ENCODE results near the gene INS. TPM values are rescaled to one million over a fixed set of nuclear protein-coding genes. Genes with fewer than 3 reads are reported as not detected.

The INS gene
- total RNA-seq, 1 experiment from 2014 or later, result not detected

DNA sequence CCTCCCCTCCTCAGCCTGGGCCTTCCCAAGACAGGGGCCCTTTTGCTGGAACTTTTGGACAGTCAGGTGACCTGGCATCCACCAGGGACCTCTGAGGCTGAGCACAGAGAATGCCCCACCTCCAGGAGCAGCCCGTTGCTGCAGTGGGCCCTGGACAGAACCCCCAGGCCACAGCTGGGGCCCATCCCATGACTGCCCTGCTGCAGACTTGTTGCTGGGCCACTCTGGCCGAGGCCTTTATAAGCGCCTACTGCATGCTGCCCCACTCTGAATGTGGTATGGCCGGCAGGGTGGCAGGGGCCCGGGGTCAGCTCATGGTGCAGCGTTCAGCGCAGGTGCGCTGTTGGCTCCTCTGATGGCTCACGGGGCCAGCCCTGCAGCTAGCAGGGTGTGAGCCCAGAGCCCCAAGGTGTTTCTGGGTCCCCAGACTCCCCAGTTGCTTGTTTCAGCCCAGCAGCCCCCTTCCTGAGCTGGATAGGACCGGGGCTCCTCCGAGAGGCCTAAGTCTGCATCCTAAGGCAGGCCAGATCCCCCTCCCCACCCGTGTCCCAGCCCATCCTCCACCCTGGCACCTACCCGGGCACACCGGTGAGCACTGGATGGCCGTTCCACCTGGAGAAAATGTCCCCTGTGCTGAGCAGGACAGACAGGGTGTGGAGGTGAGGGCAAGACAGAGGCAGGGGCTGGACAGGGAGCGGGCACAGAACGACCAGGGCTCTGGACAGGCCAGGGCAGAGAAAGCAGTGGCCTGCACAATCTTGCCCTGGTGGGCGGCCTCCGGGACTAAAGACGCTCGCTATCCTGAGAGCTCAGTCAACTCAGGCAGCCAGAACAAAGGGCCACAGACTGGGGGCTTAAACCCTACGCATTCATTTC is 38.7 kb upstream of the INS start:
- Mint-ChIP-seq H3K27ac (ENCODE audit: unreplicated experiment) (no peak overlapping the region), H3K36me3 (ENCODE audit: insufficient read depth, unreplicated experiment) (peaks cover 9% of the 10 kb centered on the region), H3K9me3 (ENCODE audit: low read depth, unreplicated experiment) (peaks cover 6% of the 10 kb centered on the region), H3K4me3 (ENCODE audit: low read depth, unreplicated experiment) (no peak overlapping the region), H3K27me3 (ENCODE audit: unreplicated experiment) (peaks cover 30% of the 10 kb centered on the region), H3K4me1 (ENCODE audit: low read depth, unreplicated experiment) (peaks cover 10% of the 10 kb centered on the region)
- TF ChIP-seq, protein P1, sequence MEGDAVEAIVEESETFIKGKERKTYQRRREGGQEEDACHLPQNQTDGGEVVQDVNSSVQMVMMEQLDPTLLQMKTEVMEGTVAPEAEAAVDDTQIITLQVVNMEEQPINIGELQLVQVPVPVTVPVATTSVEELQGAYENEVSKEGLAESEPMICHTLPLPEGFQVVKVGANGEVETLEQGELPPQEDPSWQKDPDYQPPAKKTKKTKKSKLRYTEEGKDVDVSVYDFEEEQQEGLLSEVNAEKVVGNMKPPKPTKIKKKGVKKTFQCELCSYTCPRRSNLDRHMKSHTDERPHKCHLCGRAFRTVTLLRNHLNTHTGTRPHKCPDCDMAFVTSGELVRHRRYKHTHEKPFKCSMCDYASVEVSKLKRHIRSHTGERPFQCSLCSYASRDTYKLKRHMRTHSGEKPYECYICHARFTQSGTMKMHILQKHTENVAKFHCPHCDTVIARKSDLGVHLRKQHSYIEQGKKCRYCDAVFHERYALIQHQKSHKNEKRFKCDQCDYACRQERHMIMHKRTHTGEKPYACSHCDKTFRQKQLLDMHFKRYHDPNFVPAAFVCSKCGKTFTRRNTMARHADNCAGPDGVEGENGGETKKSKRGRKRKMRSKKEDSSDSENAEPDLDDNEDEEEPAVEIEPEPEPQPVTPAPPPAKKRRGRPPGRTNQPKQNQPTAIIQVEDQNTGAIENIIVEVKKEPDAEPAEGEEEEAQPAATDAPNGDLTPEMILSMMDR (IDR thresholded peaks at IDR 0.05; ENCODE audit: unreplicated experiment), result no peak
- intact Hi-C loops (cut with micrococcal nuclease; ENCODE audit: unreplicated experiment), result loop anchor here (5.0 kb wide), 1 partner anchor 223 kb away; no protein-coding TSS in a partner anchor
- no peak for DNase-seq
- CTCF ChIA-PET, result interaction anchor here (1.2 to 1.4 kb wide), 2 partner anchors 16 to 220 kb away, joined by 3 to 5 read pairs; no protein-coding TSS in a partner anchor
- BruUV-seq (replicated peaks), result no TSS peak

DNA sequence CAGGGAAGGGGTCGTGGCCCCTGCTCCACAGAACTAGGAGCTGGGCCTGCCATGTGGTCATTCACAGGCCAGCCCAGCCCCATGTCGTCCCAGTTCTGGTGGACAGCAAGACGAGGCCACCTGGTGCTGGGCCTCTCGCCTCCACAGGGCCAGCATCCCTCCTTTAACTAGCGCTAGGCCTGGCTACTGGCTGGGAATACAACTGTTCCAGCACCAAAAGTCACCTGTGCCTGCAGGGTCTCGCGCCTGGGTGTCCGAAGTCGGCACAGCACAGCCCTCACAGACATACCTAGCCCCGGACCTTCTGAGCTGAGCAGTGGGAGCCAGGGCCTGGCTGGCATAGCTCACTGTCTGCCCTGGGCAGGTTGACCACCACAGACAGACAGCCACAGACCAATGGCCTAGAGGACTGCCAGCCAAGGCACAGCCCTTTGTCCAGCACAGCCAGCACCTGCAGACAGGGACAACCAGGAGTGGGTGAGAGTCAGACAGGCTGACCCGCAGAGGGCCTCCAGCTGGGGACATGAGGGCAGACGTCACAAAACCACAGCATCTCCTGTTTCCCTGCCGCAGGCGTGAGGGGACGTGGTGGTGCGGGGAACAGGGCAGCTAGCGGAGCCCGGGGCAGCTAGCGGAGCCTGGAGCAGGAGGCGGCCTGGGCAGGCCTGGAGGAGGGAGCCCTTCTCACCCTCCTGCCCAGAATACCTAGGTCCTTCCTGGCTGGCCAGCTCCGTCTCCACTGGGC is 37.8 kb upstream of the INS start:
- no peak overlapping the region for H3K4me3 Mint-ChIP-seq (ENCODE audit: low read depth, unreplicated experiment)
- CTCF ChIA-PET, result interaction anchor here (1.2 to 2.1 kb wide), 3 partner anchors 17 to 221 kb away, joined by 3 to 13 read pairs (median 5); no protein-coding TSS in a partner anchor

DNA sequence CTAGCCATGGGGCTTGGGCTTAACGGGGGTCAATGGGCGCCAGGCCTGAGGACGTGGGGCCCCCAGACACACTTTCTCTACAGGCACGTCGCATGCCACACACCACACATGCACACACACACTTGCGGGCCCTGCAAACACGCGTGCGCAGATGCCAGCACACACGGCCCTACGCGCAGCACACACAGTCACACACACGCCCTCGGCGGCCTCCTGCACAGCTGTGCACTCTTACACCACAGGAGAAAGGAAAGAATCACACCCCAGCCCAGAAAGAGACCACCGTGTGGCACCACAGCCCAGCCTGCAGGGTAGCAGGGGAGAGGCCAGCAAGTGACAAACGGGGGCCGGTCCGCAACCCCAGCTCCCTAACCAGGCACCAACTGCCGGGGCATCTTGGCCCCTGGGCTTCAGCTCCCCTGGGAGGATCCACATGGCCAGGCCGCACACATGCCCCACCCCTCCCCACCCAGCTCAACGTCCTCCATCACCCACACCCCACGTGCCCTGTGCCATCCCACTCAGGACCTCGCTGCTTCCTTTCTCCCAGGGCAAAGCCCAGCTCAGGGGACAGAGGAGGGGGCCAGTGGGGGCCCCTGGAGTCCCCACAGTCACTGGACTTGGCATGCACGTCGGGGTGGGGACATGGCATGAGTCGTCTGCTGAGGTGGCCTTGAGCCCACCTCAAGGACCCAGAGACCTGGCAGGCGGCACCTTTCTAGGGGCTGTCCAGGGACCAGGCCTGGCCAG is 36.9 kb upstream of the INS start:
- intact Hi-C loops (cut with micrococcal nuclease; ENCODE audit: unreplicated experiment), result loop anchor here (1.0 to 5.0 kb wide), 2 partner anchors 101 to 224 kb away; no protein-coding TSS in a partner anchor
- H3K4me3 Mint-ChIP-seq (ENCODE audit: low read depth, unreplicated experiment), result no peak overlapping the region
- peaks cover 9% of the 10 kb centered on the region for H3K36me3 Mint-ChIP-seq (ENCODE audit: insufficient read depth, unreplicated experiment)
- no peak for DNase-seq
- peaks cover 6% of the 10 kb centered on the region for H3K9me3 Mint-ChIP-seq (ENCODE audit: low read depth, unreplicated experiment)
- no TSS peak for BruUV-seq (replicated peaks)
- no peak overlapping the region for H3K27ac Mint-ChIP-seq (ENCODE audit: unreplicated experiment)
- CTCF ChIA-PET, result interaction anchor here (0.6 to 2.1 kb wide), 6 partner anchors 18 to 222 kb away, joined by 3 to 13 read pairs (median 3); partner anchors contain the start of gene TSPAN32
- TF ChIP-seq, protein P1 (IDR thresholded peaks at IDR 0.05; ENCODE audit: unreplicated experiment), result peak; percentile 1
- H3K27me3 Mint-ChIP-seq (ENCODE audit: unreplicated experiment), result peaks cover 31% of the 10 kb centered on the region
- H3K4me1 Mint-ChIP-seq (ENCODE audit: low read depth, unreplicated experiment), result peaks cover 10% of the 10 kb centered on the region

More for the DNA sequence above, 37.8 kb upstream of the INS start:
- no TSS peak for BruUV-seq (replicated peaks)
- no peak for DNase-seq
- Mint-ChIP-seq H3K9me3 (ENCODE audit: low read depth, unreplicated experiment) (peaks cover 6% of the 10 kb centered on the region), H3K36me3 (ENCODE audit: insufficient read depth, unreplicated experiment) (peaks cover 9% of the 10 kb centered on the region), H3K27ac (ENCODE audit: unreplicated experiment) (no peak overlapping the region), H3K4me1 (ENCODE audit: low read depth, unreplicated experiment) (peaks cover 10% of the 10 kb centered on the region), H3K27me3 (ENCODE audit: unreplicated experiment) (peaks cover 31% of the 10 kb centered on the region)
- intact Hi-C loops (cut with micrococcal nuclease; ENCODE audit: unreplicated experiment), result loop anchor here (5.0 kb wide), 1 partner anchor 224 kb away; no protein-coding TSS in a partner anchor
- TF ChIP-seq, protein P1 (IDR thresholded peaks at IDR 0.05; ENCODE audit: unreplicated experiment), result no peak

Measured in Calu3 (cell line).